CD4-positive, alpha-beta T cell (primary cell): ENCODE results near the gene NT5DC4. TPM values are rescaled to one million over a fixed set of nuclear protein-coding genes. Genes with fewer than 3 reads are reported as not detected.

Experiments used
- ATAC-seq: fragments of 200-7000 bp; cut with Tn5 transposase; one replicate; pipeline ENCODE4 v1.10.0; 2022; ENCODE audit warnings: mild to moderate bottlenecking; ENCODE audit not compliant: poor library complexity
- CTCF ChIA-PET: fragments of 350-600 bp; sonication (Branson Sonifier 250); formaldehyde crosslinking; loops from one replicate; lab custom pipeline; 2021; ENCODE audit warnings: antibody characterized with exemption, inconsistent platforms; lab: Charles Lee
- POLR2A ChIA-PET: fragments of 350-600 bp; sonication (Branson Sonifier 250); formaldehyde crosslinking; loops from one replicate; lab custom pipeline; 2021; ENCODE audit warnings: antibody characterized with exemption, inconsistent platforms; lab: Charles Lee
- DNase-seq, 14 experiments: peaks; one replicate each; pipeline ENCODE4 v3.0.0-alpha.2; 2013 to 2020; ENCODE audit warnings: mixed read lengths in 2 of 14
- H3K27ac ChIP-seq, 2 donors: one replicate each; pipeline versions ENCODE4 v1.5.1 to v1.7.0; 2013; ENCODE audit warnings: low read length in 2 of 2, low read depth in 1 of 2, mild to moderate bottlenecking in 1 of 2
- H3K27me3 ChIP-seq, 2 experiments: 1 replicate in 1 of 2; 2 replicates in 1 of 2; pipeline versions ENCODE4 v1.6.1 to v1.7.0; 2013; ENCODE audit warnings: low read length in 2 of 2, control low read depth in 1 of 2, mild to moderate bottlenecking in 1 of 2, moderate library complexity in 1 of 2; ENCODE audit not compliant: insufficient read depth in 2 of 2, control insufficient read depth in 1 of 2
- H3K36me3 ChIP-seq: one replicate; pipeline ENCODE4 v1.6.1; 2013; ENCODE audit warnings: low read length, control low read depth; ENCODE audit not compliant: insufficient read depth
- H3K4me1 ChIP-seq: one replicate; pipeline ENCODE4 v1.6.1; 2013; ENCODE audit warnings: low read length, control low read depth; ENCODE audit not compliant: insufficient read depth
- H3K4me3 ChIP-seq: one replicate; pipeline ENCODE4 v1.5.1; 2013; ENCODE audit warnings: mild to moderate bottlenecking, low read length, moderate library complexity
- H3K9me3 ChIP-seq, 2 experiments: 1 replicate in 1 of 2; 2 replicates in 1 of 2; pipeline versions ENCODE4 v1.6.1 to v1.7.0; 2013; ENCODE audit warnings: low read length in 2 of 2, mild to moderate bottlenecking in 2 of 2, control low read depth in 1 of 2, moderate library complexity in 1 of 2; ENCODE audit not compliant: control insufficient read depth in 1 of 2, insufficient read depth in 1 of 2
- H3K27ac Mint-ChIP-seq: one replicate; pipeline ENCODE4 v1.8.0; 2020; ENCODE audit warnings: mixed read lengths
- H3K27me3 Mint-ChIP-seq: one replicate; pipeline ENCODE4 v1.8.0; 2021; ENCODE audit warnings: mixed read lengths
- H3K36me3 Mint-ChIP-seq: one replicate; pipeline ENCODE4 v1.8.0; 2021; ENCODE audit warnings: low read depth, mixed read lengths
- H3K4me1 Mint-ChIP-seq: one replicate; pipeline ENCODE4 v1.8.0; 2021; ENCODE audit warnings: low read depth, mixed read lengths
- H3K4me3 Mint-ChIP-seq: one replicate; pipeline ENCODE4 v1.8.0; 2020; ENCODE audit warnings: mild to moderate bottlenecking, mixed read lengths
- H3K9me3 Mint-ChIP-seq: one replicate; pipeline ENCODE4 v1.8.0; 2020; ENCODE audit warnings: mixed read lengths
- intact Hi-C, 2 experiments: fragments of 100-400 bp; cut with DNase I in 1 of 2; cut with micrococcal nuclease in 1 of 2; formaldehyde crosslinking; loops; one replicate each; pipeline versions ENCODE4 v1.15.1 to v1.9.0; 2023 to 2025; cut with DNase I, micrococcal nuclease
- total RNA-seq, 174 experiments: library from RNA in 2 of 174; stranded (reverse) in 2 of 174; gene quantifications; one replicate each; pipeline ENCODE4 v1.2.3 and lab custom pipeline; 2021 to 2026
- TF ChIP-seq, protein P1 (sequence below): fragments of 200-600 bp; IDR thresholded peaks from one replicate; pipeline ENCODE4 v1.8.0; 2022; ENCODE audit warnings: antibody characterized with exemption, mild to moderate bottlenecking

Gene NT5DC4
- total RNA-seq, 2 experiments from 2014 or later = not detected

DNA sequence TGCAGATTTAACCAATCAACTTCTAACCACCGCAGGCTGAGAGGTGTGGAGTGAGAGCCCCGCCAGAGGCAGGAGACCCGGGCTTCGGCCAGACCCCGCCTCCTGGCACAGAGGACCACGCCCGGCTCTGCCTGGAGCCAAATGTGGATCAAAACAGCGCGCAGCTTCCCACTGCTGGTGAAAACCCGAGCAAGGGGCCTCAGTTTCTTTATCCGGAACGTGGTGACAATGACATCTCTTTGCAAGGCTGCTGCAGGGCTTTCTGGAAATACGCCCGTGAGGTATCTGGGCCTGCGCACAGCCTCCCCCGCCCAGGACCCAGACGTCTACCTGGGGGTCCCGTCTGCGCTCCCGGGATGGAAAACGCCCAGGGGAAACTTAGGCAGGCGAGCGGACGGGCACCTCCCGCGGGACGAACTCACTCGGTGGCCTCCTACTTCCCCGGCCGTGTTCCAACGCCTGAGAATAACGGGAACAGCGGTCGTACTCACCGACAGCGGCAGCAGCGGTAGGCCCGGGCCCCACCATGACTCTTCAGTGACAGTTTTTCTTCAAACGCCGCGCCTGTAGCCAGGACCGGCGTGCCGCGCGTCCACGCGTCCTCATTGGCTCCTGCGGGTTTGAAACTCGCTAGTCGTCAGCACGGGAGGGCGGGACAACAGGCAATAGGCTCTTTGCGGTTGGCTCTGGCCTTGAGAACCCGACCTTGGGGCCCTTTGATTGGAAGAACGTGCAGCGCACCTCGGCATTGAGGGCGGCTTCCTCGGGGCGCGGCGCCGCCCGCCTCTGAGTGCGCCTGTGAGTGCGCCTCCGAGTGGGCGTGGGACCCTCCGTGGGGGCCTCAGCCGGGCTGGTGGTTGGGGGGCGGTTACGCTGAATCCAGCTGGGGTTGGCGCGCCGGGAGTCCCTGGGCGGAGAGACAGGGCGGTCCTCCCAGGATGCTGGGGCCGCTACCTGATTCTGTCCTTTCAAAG lies 43.5 kb downstream of the NT5DC4 start, which contains the start of gene CKAP2L:
Gene CKAP2L (minus strand): TSS at position 539 of the 974 bp plus-strand sequence. CDS start 11 bp downstream, at position 528.
- intact Hi-C loops = loop anchor here in 1 of 2 experiments (10.0 kb wide), 2 partner anchors 710 to 880 kb away; partner anchors contain the start of genes ANAPC1 and TMEM87B
- Histone ChIP-seq H3K4me1 (peaks cover 21% of the 10 kb centered on the region), H3K27ac (peak within 1 kb of the TSS in 1 of 2 donors; percentile 18), H3K27me3 (no peaks in the 10 kb centered on the region), H3K9me3 (no peaks in the 10 kb centered on the region), H3K36me3 (no peaks in the 10 kb centered on the region), H3K4me3 (peak within 1 kb of the TSS; percentile 85)
- peak within 1 kb of the TSS; percentile 14 for H3K27ac Mint-ChIP-seq
- H3K27me3 Mint-ChIP-seq = no peaks in the 10 kb centered on the region
- ATAC-seq (peak; percentile 99), DNase-seq (peak; percentile 89 to 98 (median 93))
- CTCF ChIA-PET = interaction anchor here (1.1 to 4.3 kb wide), 2 partner anchors 15 to 121 kb away, joined by 3 to 19 read pairs; no protein-coding TSS in a partner anchor
- no peaks in the 10 kb centered on the region for H3K36me3 Mint-ChIP-seq
- no peaks in the 10 kb centered on the region for H3K9me3 Mint-ChIP-seq
- peaks cover 37% of the 10 kb centered on the region for H3K4me1 Mint-ChIP-seq
- H3K4me3 Mint-ChIP-seq = peak within 1 kb of the TSS; percentile 94
- TF ChIP-seq, protein P1, sequence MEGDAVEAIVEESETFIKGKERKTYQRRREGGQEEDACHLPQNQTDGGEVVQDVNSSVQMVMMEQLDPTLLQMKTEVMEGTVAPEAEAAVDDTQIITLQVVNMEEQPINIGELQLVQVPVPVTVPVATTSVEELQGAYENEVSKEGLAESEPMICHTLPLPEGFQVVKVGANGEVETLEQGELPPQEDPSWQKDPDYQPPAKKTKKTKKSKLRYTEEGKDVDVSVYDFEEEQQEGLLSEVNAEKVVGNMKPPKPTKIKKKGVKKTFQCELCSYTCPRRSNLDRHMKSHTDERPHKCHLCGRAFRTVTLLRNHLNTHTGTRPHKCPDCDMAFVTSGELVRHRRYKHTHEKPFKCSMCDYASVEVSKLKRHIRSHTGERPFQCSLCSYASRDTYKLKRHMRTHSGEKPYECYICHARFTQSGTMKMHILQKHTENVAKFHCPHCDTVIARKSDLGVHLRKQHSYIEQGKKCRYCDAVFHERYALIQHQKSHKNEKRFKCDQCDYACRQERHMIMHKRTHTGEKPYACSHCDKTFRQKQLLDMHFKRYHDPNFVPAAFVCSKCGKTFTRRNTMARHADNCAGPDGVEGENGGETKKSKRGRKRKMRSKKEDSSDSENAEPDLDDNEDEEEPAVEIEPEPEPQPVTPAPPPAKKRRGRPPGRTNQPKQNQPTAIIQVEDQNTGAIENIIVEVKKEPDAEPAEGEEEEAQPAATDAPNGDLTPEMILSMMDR = no peak
- POLR2A ChIA-PET = interaction anchor here (0.7 kb wide), 1 partner anchor 349 kb away, joined by 3 read pairs; no protein-coding TSS in a partner anchor

DNA sequence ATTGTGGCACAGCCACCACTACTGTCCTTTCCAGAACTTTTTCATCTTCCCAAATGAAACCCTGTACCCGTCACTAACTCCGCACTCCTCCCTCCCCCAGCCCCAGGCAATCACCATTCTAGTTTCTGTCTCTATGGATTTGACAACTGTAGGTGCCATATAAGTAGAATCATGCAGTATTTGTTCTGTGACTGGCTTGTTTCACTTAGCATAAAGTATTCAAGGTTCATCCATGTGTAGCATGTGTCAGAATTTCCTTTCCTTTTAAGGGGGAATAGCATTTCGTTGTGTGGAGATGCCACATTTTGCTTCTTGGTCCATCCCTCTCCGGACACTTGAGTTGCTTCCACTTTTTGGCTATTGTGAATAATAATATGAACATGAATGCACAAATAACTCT lies 44.4 kb downstream of the NT5DC4 start:
- Mint-ChIP-seq H3K27ac (peak overlapping the region; percentile 14), H3K4me1 (peaks cover 37% of the 10 kb centered on the region), H3K4me3 (peak overlapping the region; percentile 94), H3K27me3 (no peaks in the 10 kb centered on the region), H3K36me3 (no peaks in the 10 kb centered on the region), H3K9me3 (no peaks in the 10 kb centered on the region)
- TF ChIP-seq, protein P1 = no peak
- peak overlapping the region in 1 of 2 donors; percentile 18 for H3K27ac ChIP-seq
- peaks cover 21% of the 10 kb centered on the region for H3K4me1 ChIP-seq
- H3K4me3 ChIP-seq = peak overlapping the region; percentile 85
- intact Hi-C loops = loop anchor here in 1 of 2 experiments (10.0 kb wide), 2 partner anchors 710 to 880 kb away; partner anchors contain the start of genes ANAPC1 and TMEM87B
- ChIA-PET CTCF (interaction anchor here (1.1 to 4.3 kb wide), 2 partner anchors 15 to 120 kb away, joined by 3 to 19 read pairs; no protein-coding TSS in a partner anchor), POLR2A (no interaction called here)
- no peaks in the 10 kb centered on the region for H3K27me3 ChIP-seq
- no peaks in the 10 kb centered on the region for H3K9me3 ChIP-seq
- ATAC-seq = no peak
- no peaks in the 10 kb centered on the region for H3K36me3 ChIP-seq
- DNase-seq = no peak

DNA sequence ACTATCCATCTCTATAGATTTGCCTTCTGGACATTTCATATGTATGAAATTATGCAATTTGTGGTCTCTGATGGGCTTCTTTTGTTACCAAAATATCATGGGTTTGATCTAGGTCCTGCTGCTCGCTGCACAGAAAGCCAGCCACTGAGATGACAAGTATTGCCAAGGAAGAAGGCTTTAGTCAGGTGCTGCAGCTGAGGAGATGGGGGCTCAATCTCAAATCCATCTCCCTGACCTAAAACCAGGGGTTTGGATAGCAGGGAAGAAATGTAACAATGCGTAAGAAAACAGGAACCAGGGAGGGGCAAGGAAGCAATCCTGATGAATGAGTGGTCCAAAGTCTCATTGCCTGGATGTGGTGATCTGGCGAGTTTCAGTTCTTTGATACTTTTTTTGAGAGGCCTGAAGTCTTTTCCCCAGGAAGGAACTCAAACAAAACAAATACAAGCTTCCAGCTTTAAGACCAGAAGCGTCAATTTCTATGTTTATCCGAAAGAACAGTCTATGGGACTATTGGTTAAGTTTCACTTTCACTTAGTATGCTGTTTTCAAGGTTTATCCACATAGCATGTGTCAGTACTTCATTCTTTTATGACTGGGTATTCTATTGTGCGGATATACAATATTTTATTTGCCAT lies 47.0 kb downstream of the NT5DC4 start:
- ChIA-PET CTCF (interaction anchor here (1.0 to 4.3 kb wide), 3 partner anchors 18 to 117 kb away, joined by 3 to 19 read pairs (median 3); no protein-coding TSS in a partner anchor), POLR2A (interaction anchor here (0.6 kb wide), 1 partner anchor 14 kb away, joined by 3 read pairs; no protein-coding TSS in a partner anchor)
- DNase-seq (peak in 2 of 14 experiments; percentile 22 to 60), ATAC-seq (no peak)
- Histone ChIP-seq H3K27me3 (no peaks in the 10 kb centered on the region), H3K27ac (peak overlapping the region in 1 of 2 donors; percentile 42), H3K9me3 (no peaks in the 10 kb centered on the region), H3K4me1 (peaks cover 21% of the 10 kb centered on the region), H3K4me3 (peak overlapping the region; percentile 39), H3K36me3 (no peaks in the 10 kb centered on the region)
- peaks cover 37% of the 10 kb centered on the region for H3K4me1 Mint-ChIP-seq
- peak overlapping the region; percentile 27 for H3K4me3 Mint-ChIP-seq
- H3K27me3 Mint-ChIP-seq = no peaks in the 10 kb centered on the region
- no peaks in the 10 kb centered on the region for H3K36me3 Mint-ChIP-seq
- H3K27ac Mint-ChIP-seq = no peak overlapping the region
- H3K9me3 Mint-ChIP-seq = no peaks in the 10 kb centered on the region
- intact Hi-C loops = loop anchor here in 1 of 2 experiments (10.0 kb wide), 2 partner anchors 713 to 883 kb away; partner anchors contain the start of genes ANAPC1 and TMEM87B
- TF ChIP-seq, protein P1 = no peak
